Measurements from ENCODE around the gene RAPH1.

GRCh38 chr2:203498161-203498560 is 36.9 kb downstream of the RAPH1 start:
- no peak for TF ChIP-seq EZH2phosphoT487 (IDR thresholded peaks at IDR 0.05; ENCODE audit: insufficient read depth, low read depth)
- TF ChIP-seq EZH2 (IDR thresholded peaks at IDR 0.05; ENCODE audit: insufficient read depth, poor library complexity, severe bottlenecking): no peak

All from GM23248 (cell line).